ENCODE data around the gene KATNB1.
"Not testable (repeated sequence)": the region's sequence is repeated elsewhere in the genome, so short reads cannot be mapped to it uniquely, and the experiment has no call there.

KATNB1 gene

DNA sequence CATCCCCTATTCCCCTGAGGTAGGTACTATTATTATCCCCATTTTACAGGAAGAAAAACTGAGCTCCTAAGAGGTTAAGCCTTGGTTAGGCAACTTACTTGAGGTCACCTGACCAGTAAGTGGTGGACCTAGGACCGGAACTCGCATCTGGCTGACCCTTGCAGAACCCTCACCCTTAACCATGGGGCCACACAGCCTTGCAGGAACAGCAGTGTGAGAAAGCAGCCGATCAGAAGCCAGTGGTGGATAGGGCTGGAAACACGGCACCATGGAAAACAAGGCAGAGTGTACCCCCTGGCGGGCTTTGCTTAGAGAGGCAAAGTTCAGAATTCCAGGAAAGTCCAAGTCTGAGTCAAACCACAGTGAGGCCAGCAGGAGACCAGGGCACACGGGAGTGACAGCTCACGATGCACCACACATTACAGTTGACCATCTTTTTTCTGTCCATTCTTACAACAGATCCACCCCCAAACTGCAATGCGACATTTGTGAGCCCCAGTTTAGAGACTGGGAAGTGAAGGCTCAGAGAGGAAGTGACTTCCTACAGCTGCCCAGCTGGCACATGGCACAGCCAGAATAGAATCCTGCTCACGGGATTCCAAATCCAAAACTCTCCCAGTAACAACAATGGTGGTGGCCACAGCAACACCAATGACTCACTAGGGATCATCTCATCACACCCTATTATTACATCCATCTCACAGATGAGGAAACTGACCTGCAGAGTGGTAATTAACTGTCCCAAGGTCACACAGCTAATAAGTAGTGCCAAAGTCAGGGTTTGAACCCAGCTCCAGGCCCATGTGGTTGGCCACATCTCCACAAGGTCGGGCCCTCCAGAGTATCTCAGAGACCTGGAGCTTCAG lies 46.4 kb downstream of the KATNB1 start:
- Histone ChIP-seq H3K4me1 (ENCODE audit: control insufficient read depth in 1 of 2, insufficient read depth in 2 of 2, low read length in 2 of 2) (peaks cover 0 to 4% of the 10 kb centered on the region in 2 experiments), H4K8ac (ENCODE audit: low read depth, low read length) (no peak overlapping the region), H2BK5ac (ENCODE audit: low read depth, low read length, poor library complexity) (no peak overlapping the region), H3K9me3 (ENCODE audit: insufficient read depth, low read depth, low read length) (peaks cover 2% of the 10 kb centered on the region), H3K79me1 (ENCODE audit: low read length) (no peaks in the 10 kb centered on the region), H3K27ac (ENCODE audit: low read depth, low read length) (no peak overlapping the region), H4K91ac (ENCODE audit: low read depth, low read length) (no peak overlapping the region), H3K18ac (ENCODE audit: low read length) (peak overlapping the region; percentile 7), H3K27me3 (ENCODE audit: insufficient read depth, low read length) (no peaks in the 10 kb centered on the region), H3K4me3 (ENCODE audit: low read depth, low read length) (no peak overlapping the region), H3K4me2 (ENCODE audit: low read length) (no peak overlapping the region), H2BK12ac (ENCODE audit: low read length) (no peak overlapping the region), H2AFZ (ENCODE audit: insufficient read depth, low read length, poor library complexity) (no peak overlapping the region), H3K14ac (ENCODE audit: low read length) (no peak overlapping the region), H3K36me3 (ENCODE audit: control insufficient read depth in 1 of 2, insufficient read depth in 2 of 2, low read length in 2 of 2) (peaks cover 26 to 39% of the 10 kb centered on the region in 2 experiments), H2AK5ac (ENCODE audit: low read length) (no peak overlapping the region), H4K12ac (ENCODE audit: low read depth, low read length) (no peak overlapping the region), H3K23ac (ENCODE audit: low read length) (no peak overlapping the region), H3K9ac (ENCODE audit: low read length) (no peak overlapping the region), H3K4ac (ENCODE audit: low read depth, low read length) (no peak overlapping the region), H3K79me2 (ENCODE audit: control insufficient read depth, insufficient read depth, low read length, poor library complexity) (no peaks in the 10 kb centered on the region), H2BK120ac (ENCODE audit: insufficient read depth, low read length, poor library complexity) (no peak overlapping the region)
- DNase-seq, result peak in 1 of 2 donors; percentile 13
- no CpG with 5 or more reads among the region's 10 CpGs for WGBS (ENCODE audit: extremely low coverage, insufficient coverage, insufficient read length)

- H3K4me2 ChIP-seq (ENCODE audit: low read length); H3K4me3 ChIP-seq (ENCODE audit: low read depth, low read length); H3K79me2 ChIP-seq (ENCODE audit: control insufficient read depth, insufficient read depth, low read length, poor library complexity); H3K4ac ChIP-seq (ENCODE audit: low read depth, low read length); H3K18ac ChIP-seq (ENCODE audit: low read length); H2BK12ac ChIP-seq (ENCODE audit: low read length); H2AK5ac ChIP-seq (ENCODE audit: low read length); H3K14ac ChIP-seq (ENCODE audit: low read length); H4K12ac ChIP-seq (ENCODE audit: low read depth, low read length); H3K23ac ChIP-seq (ENCODE audit: low read length); H3K4me1 ChIP-seq (ENCODE audit: control insufficient read depth in 1 of 2, insufficient read depth in 2 of 2, low read length in 2 of 2); H2AFZ ChIP-seq (ENCODE audit: insufficient read depth, low read length, poor library complexity); H2BK120ac ChIP-seq (ENCODE audit: insufficient read depth, low read length, poor library complexity); H3K27ac ChIP-seq (ENCODE audit: low read depth, low read length); H3K27me3 ChIP-seq (ENCODE audit: insufficient read depth, low read length); H3K79me1 ChIP-seq (ENCODE audit: low read length); DNase-seq; H3K9me3 ChIP-seq (ENCODE audit: insufficient read depth, low read depth, low read length); H2BK5ac ChIP-seq (ENCODE audit: low read depth, low read length, poor library complexity); H3K9ac ChIP-seq (ENCODE audit: low read length); H4K91ac ChIP-seq (ENCODE audit: low read depth, low read length); H4K8ac ChIP-seq (ENCODE audit: low read depth, low read length): not testable (repeated sequence)
- peaks cover 32 to 46% of the 10 kb centered on the region in 2 experiments for H3K36me3 ChIP-seq (ENCODE audit: control insufficient read depth in 1 of 2, insufficient read depth in 2 of 2, low read length in 2 of 2)
- WGBS (ENCODE audit: extremely low coverage, insufficient coverage, insufficient read length), result no CpG with 5 or more reads among the region's 11 CpGs
These were observed 47.1 kb downstream of the KATNB1 start for GRCh38 chr16:57782607-57783055.

DNA sequence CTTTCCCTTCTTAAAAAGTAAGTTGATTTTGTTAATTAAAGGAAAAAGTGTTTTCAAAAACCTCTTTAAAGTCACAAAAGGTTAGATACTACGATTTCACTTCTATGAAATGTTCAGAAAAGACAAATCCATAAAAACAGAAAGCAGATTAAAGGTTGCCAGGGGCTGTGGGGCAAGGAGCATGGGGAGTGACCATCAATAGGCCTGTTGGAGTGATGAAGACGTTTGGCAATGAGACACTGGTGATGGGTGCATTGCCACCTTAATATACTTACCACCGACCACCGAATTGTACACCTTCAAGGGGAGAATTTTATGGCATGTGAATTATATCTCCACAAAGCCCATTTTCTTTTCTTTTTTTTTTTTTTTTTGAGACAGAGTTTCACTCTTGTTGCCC lies 47.5 kb downstream of the KATNB1 start:
- no CpG with 5 or more reads among the region's 4 CpGs for WGBS (ENCODE audit: extremely low coverage, insufficient coverage, insufficient read length)
- no peak overlapping the region for H2AK5ac ChIP-seq (ENCODE audit: low read length)

GRCh38 chr16:57783883-57784282 lies 48.3 kb downstream of the KATNB1 start:
- Histone ChIP-seq H3K79me1 (ENCODE audit: low read length) (no peaks in the 10 kb centered on the region), H2AFZ (ENCODE audit: insufficient read depth, low read length, poor library complexity) (no peak overlapping the region), H3K4ac (ENCODE audit: low read depth, low read length) (no peak overlapping the region), H2BK12ac (ENCODE audit: low read length) (no peak overlapping the region), H3K18ac (ENCODE audit: low read length) (no peak overlapping the region), H4K91ac (ENCODE audit: low read depth, low read length) (no peak overlapping the region), H2AK5ac (ENCODE audit: low read length) (no peak overlapping the region), H3K9me3 (ENCODE audit: insufficient read depth, low read depth, low read length) (peaks cover 2% of the 10 kb centered on the region), H3K36me3 (ENCODE audit: control insufficient read depth in 1 of 2, insufficient read depth in 2 of 2, low read length in 2 of 2) (peaks cover 43 to 53% of the 10 kb centered on the region in 2 experiments), H4K12ac (ENCODE audit: low read depth, low read length) (no peak overlapping the region), H3K4me1 (ENCODE audit: control insufficient read depth in 1 of 2, insufficient read depth in 2 of 2, low read length in 2 of 2) (peaks cover 0 to 4% of the 10 kb centered on the region in 2 experiments), H3K4me2 (ENCODE audit: low read length) (no peak overlapping the region), H3K23ac (ENCODE audit: low read length) (no peak overlapping the region), H3K27ac (ENCODE audit: low read depth, low read length) (no peak overlapping the region), H2BK120ac (ENCODE audit: insufficient read depth, low read length, poor library complexity) (no peak overlapping the region), H3K14ac (ENCODE audit: low read length) (no peak overlapping the region), H3K4me3 (ENCODE audit: low read depth, low read length) (no peak overlapping the region), H3K9ac (ENCODE audit: low read length) (no peak overlapping the region), H3K27me3 (ENCODE audit: insufficient read depth, low read length) (no peaks in the 10 kb centered on the region), H4K8ac (ENCODE audit: low read depth, low read length) (no peak overlapping the region), H2BK5ac (ENCODE audit: low read depth, low read length, poor library complexity) (no peak overlapping the region), H3K79me2 (ENCODE audit: control insufficient read depth, insufficient read depth, low read length, poor library complexity) (no peaks in the 10 kb centered on the region)
- WGBS (ENCODE audit: extremely low coverage, insufficient coverage, insufficient read length), result no CpG with 5 or more reads among the region's 8 CpGs
- DNase-seq, result no peak

More for the DNA sequence above, 47.5 kb downstream of the KATNB1 start:
- Histone ChIP-seq H3K23ac (ENCODE audit: low read length) (no peak overlapping the region), H3K4ac (ENCODE audit: low read depth, low read length) (no peak overlapping the region), H4K12ac (ENCODE audit: low read depth, low read length) (no peak overlapping the region), H2BK120ac (ENCODE audit: insufficient read depth, low read length, poor library complexity) (no peak overlapping the region), H3K27me3 (ENCODE audit: insufficient read depth, low read length) (no peaks in the 10 kb centered on the region), H4K8ac (ENCODE audit: low read depth, low read length) (no peak overlapping the region), H3K4me2 (ENCODE audit: low read length) (no peak overlapping the region), H3K27ac (ENCODE audit: low read depth, low read length) (no peak overlapping the region), H3K18ac (ENCODE audit: low read length) (no peak overlapping the region), H3K4me3 (ENCODE audit: low read depth, low read length) (no peak overlapping the region), H4K91ac (ENCODE audit: low read depth, low read length) (no peak overlapping the region), H2BK5ac (ENCODE audit: low read depth, low read length, poor library complexity) (no peak overlapping the region), H3K9ac (ENCODE audit: low read length) (no peak overlapping the region), H3K36me3 (ENCODE audit: control insufficient read depth in 1 of 2, insufficient read depth in 2 of 2, low read length in 2 of 2) (peaks cover 36 to 48% of the 10 kb centered on the region in 2 experiments), H2AFZ (ENCODE audit: insufficient read depth, low read length, poor library complexity) (no peak overlapping the region), H3K9me3 (ENCODE audit: insufficient read depth, low read depth, low read length) (peaks cover 2% of the 10 kb centered on the region), H3K4me1 (ENCODE audit: control insufficient read depth in 1 of 2, insufficient read depth in 2 of 2, low read length in 2 of 2) (peaks cover 0 to 4% of the 10 kb centered on the region in 2 experiments), H3K79me2 (ENCODE audit: control insufficient read depth, insufficient read depth, low read length, poor library complexity) (no peaks in the 10 kb centered on the region), H3K14ac (ENCODE audit: low read length) (no peak overlapping the region), H3K79me1 (ENCODE audit: low read length) (no peaks in the 10 kb centered on the region), H2BK12ac (ENCODE audit: low read length) (no peak overlapping the region)
- DNase-seq, result no peak
